GM12878 (cell line): ENCODE results near the gene CETP. TPM values are rescaled to one million over a fixed set of nuclear protein-coding genes. Genes with fewer than 3 reads are reported as not detected.

ENCODE experiments used
- ATAC-seq: fragments of 200-7000 bp; cut with Tn5 transposase; 3 replicates; pipeline ENCODE4 v1.9.1; 2020; ENCODE audit warnings: mild to moderate bottlenecking, moderate library complexity
- BruUV-seq: library from RNA; stranded (reverse); fragments of 400-500 nt; replicated peaks from 2 replicates; lab custom pipeline; 2021; lab: Mats Ljungman, UMichigan
- CTCF ChIA-PET: fragments of 300-600 bp; sonication (Branson Sonifier 250); formaldehyde crosslinking; extraction: SDS; loops from one replicate; lab custom pipeline; 2021; ENCODE audit warnings: inconsistent platforms; lab: Yijun Ruan, JAX
- POLR2A ChIA-PET: fragments of 350-600 bp; formaldehyde crosslinking; extraction: SDS; loops from one replicate; lab custom pipeline; 2021; ENCODE audit warnings: inconsistent platforms; lab: Charles Lee
- RAD21 ChIA-PET: fragments of 300-600 bp; sonication (Branson Sonifier 250); formaldehyde crosslinking; loops from one replicate; lab custom pipeline; 2023; ENCODE audit warnings: antibody characterized with exemption; ENCODE audit not compliant: unreplicated experiment; lab: Charles Lee
- SMC1A ChIA-PET: fragments of 300-600 bp; sonication (Branson Sonifier 250); formaldehyde crosslinking; loops from one replicate; lab custom pipeline; 2023; ENCODE audit not compliant: unreplicated experiment, uncharacterized antibody; lab: Charles Lee
- DNase-seq: peaks from one replicate; pipeline ENCODE4 v3.0.0-alpha.2; 2011; ENCODE audit warnings: low read depth, low spot score
- FAIRE-seq: peaks from 3 replicates; lab custom pipeline; 2011; peaks lifted over from hg19 to GRCh38; lab: Jason Lieb, UNC
- H2AFZ ChIP-seq: 2 replicates; pipeline ENCODE4 v1.6.0; 2011; ENCODE audit warnings: low read depth, low read length, control low read depth; ENCODE audit not compliant: control insufficient read depth
- H3K27ac ChIP-seq: 2 replicates; pipeline ENCODE4 v1.5.1; 2011; ENCODE audit warnings: control low read depth; ENCODE audit not compliant: control insufficient read depth, insufficient read depth
- H3K27me3 ChIP-seq, 2 experiments: replicated peaks in 1 of 2; 2 replicates each; pipeline versions ENCODE4 v1.6.0 to v1.6.1; 2011; ENCODE audit warnings: low read length in 1 of 2; ENCODE audit not compliant: control insufficient read depth in 2 of 2, insufficient read depth in 2 of 2
- H3K36me3 ChIP-seq, 2 experiments: 2 replicates each; pipeline ENCODE4 v1.5.1; 2011; ENCODE audit warnings: low read length in 1 of 2; ENCODE audit not compliant: control insufficient read depth in 2 of 2, insufficient read depth in 2 of 2
- H3K4me1 ChIP-seq: 2 replicates; pipeline ENCODE4 v1.6.1; 2011; ENCODE audit warnings: mild to moderate bottlenecking, low read length, moderate library complexity, mixed read lengths; ENCODE audit not compliant: control insufficient read depth, insufficient read depth
- H3K4me2 ChIP-seq: 2 replicates; pipeline ENCODE4 v1.6.0; 2011; ENCODE audit warnings: control low read depth; ENCODE audit not compliant: control insufficient read depth, insufficient read depth
- H3K4me3 ChIP-seq: fragments of 200-600 bp; sonication (generic); 2 replicates; pipeline ENCODE4 v1.5.1; 2016
- H3K79me2 ChIP-seq: 2 replicates; pipeline ENCODE4 v1.6.0; 2011; ENCODE audit warnings: low read length; ENCODE audit not compliant: control insufficient read depth, insufficient read depth
- H3K9ac ChIP-seq: 2 replicates; pipeline ENCODE4 v1.8.0; 2011; ENCODE audit warnings: low read length, control low read depth, mixed read lengths; ENCODE audit not compliant: control insufficient read depth, insufficient read depth
- H3K9me3 ChIP-seq: replicated peaks from 3 replicates; pipeline ENCODE4 v1.5.1; 2011; ENCODE audit warnings: mild to moderate bottlenecking, low read length; ENCODE audit not compliant: control insufficient read depth, insufficient read depth
- H4K20me1 ChIP-seq: 2 replicates; pipeline ENCODE4 v1.6.0; 2011; ENCODE audit not compliant: control insufficient read depth, insufficient read depth
- CEBPZ ChIP-seq: fragments of 150-350 bp; IDR thresholded peaks from 2 replicates; pipeline ENCODE4 v1.6.1; 2016; ENCODE audit warnings: low read depth, low read length
- IKZF2 ChIP-seq, 2 experiments: fragments of 450-650 bp; IDR thresholded peaks; 2 replicates each; pipeline ENCODE4 v1.6.1; 2017; ENCODE audit warnings: mild to moderate bottlenecking in 2 of 2, moderate library complexity in 2 of 2
- PAX8 ChIP-seq: fragments of 450-650 bp; IDR thresholded peaks from 2 replicates; pipeline ENCODE4 v1.6.1; 2017; ENCODE audit warnings: mild to moderate bottlenecking, moderate library complexity
- SMARCA5 ChIP-seq: fragments of 450-650 bp; IDR thresholded peaks from 2 replicates; pipeline ENCODE4 v1.6.1; 2017; ENCODE audit warnings: mild to moderate bottlenecking
- SRF ChIP-seq, 2 experiments: IDR thresholded peaks; 2 replicates each; pipeline ENCODE4 v1.6.1; 2011; ENCODE audit warnings: low read depth in 2 of 2, low read length in 2 of 2, mild to moderate bottlenecking in 1 of 2, moderate library complexity in 1 of 2
- ZNF217 ChIP-seq: fragments of 450-650 bp; IDR thresholded peaks from 2 replicates; pipeline ENCODE4 v1.6.1; 2017; ENCODE audit warnings: antibody characterized with exemption, mild to moderate bottlenecking
- WGBS: methylation state at CpG from one replicate; pipeline ENCODE4 v1.1.6; 2016; ENCODE audit warnings: low lambda C conversion rate; ENCODE audit not compliant: insufficient replicate concordance, insufficient coverage; ENCODE audit errors: missing lambda C conversion rate; 5-methylcytosine and 5-hydroxymethylcytosine counted together
- in situ Hi-C: fragments of 300-500 bp; cut with MboI; formaldehyde crosslinking; loops from 9 replicates; pipeline ENCODE4 v1.14.3; 2018; ENCODE audit warnings: mixed read lengths
- intact Hi-C: fragments of 100-400 bp; cut with micrococcal nuclease; formaldehyde crosslinking; loops from one replicate; pipeline ENCODE4 v1.14.2; 2022; ENCODE audit not compliant: unreplicated experiment
- polyA plus RNA-seq, 11 experiments: library from polyadenylated mRNA; depleted of rRNA in 4 of 11; unstranded in 6 of 11; stranded (reverse) in 5 of 11; fragments of >200 nt; fragmentation: Nextera tagmentation in 4 of 11; fragmentation: Illumina TruSeq in 1 of 11; extraction: Ambion mirVana in 4 of 11; extraction: Trizol in 1 of 11; gene quantifications; 1 replicate in 1 of 11; 2 replicates in 10 of 11; pipeline versions ENCODE4 v1.2.1 to v1.2.3, GENCODE V29; 2011 to 2016; ENCODE audit warnings: inconsistent platforms in 2 of 11, missing spikeins in 2 of 11, low read depth in 1 of 11
- total RNA-seq, 4 experiments: library from RNA; depleted of rRNA in 3 of 4; stranded (reverse); fragments of >200 nt in 3 of 4; fragmentation: Illumina TruSeq in 1 of 4; extraction: Trizol in 1 of 4; gene quantifications; 2 replicates each; pipeline versions ENCODE4 v1.2.1 to v1.2.3, GENCODE V29; 2013 to 2021

The CETP gene
- total and polyA plus RNA-seq, 10 of the 15 experiments (the other 5 are each of a cell fraction or from before 2014, with no cell fraction given) = 1.2 to 6.4 (median 2.1) TPM

DNA sequence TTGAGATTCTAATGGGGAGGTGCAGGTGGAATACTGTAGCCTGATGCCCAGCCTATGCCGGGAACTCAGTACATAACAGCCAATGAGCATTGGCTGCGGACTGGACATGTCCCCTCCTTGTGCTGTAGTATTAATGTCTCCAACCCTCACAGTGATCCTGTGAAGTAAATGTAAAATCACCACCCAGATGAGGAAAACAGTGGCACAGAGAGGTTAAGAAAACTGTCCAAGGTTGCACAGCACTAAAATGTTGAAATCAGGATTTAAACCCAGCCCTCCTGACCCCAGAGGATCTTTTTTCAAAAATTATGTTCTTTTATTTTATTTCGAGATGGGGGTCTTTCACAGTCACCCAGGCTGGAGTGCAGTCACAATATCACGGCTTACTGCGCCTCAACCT lies 35.5 kb downstream of the CETP start:
- Histone ChIP-seq H3K4me3 (no peak overlapping the region), H3K4me2 (no peak overlapping the region), H3K27me3 (no peaks in the 10 kb centered on the region), H3K9ac (no peak overlapping the region), H3K4me1 (peaks cover 25% of the 10 kb centered on the region), H3K9me3 (no peaks in the 10 kb centered on the region), H4K20me1 (no peaks in the 10 kb centered on the region), H3K27ac (no peak overlapping the region), H2AFZ (no peak overlapping the region), H3K79me2 (peaks cover 83% of the 10 kb centered on the region), H3K36me3 (peaks cover 0 to 3% of the 10 kb centered on the region in 2 experiments; a peak in 1 of 4 replicates)
- ATAC-seq = no peak
- TF ChIP-seq IKZF2 (IDR thresholded peaks at IDR 0.05) (peak in 1 of 2 experiments; percentile 6; a peak in 1 of 4 replicates), SMARCA5 (peak; percentile 68; the same call in 1 of the 2 replicates), CEBPZ (no peak), PAX8 (0 out of 2 replicates have a peak, but pooled peaks have one; percentile 43), SRF (IDR thresholded peaks at IDR 0.05; ENCODE audit: low read depth in 2 of 2, low read length in 2 of 2) (no peak), ZNF217 (peak; percentile 64; the same call in 1 of the 2 replicates)
- RAD21 ChIA-PET = interaction anchor here (2.6 to 22.0 kb wide), 2 partner anchors 13 to 18 kb away, joined by 8 to 473 read pairs; partner anchors contain the start of gene NLRC5
- SMC1A ChIA-PET = interaction anchor here (0.5 to 20.8 kb wide), 5 partner anchors 10 to 314 kb away, joined by 3 to 604 read pairs (median 6); partner anchors contain the start of genes CETP and NLRC5
- POLR2A ChIA-PET = interaction anchor here (4.7 to 10.0 kb wide), 2 partner anchors 15 to 26 kb away, joined by 37 to 216 read pairs; partner anchors contain the start of gene NLRC5
- WGBS = 88% methylated on average over 5 of the region's 5 CpGs
- FAIRE-seq = no peak
- CTCF ChIA-PET = interaction anchor here (1.5 to 2.3 kb wide), 3 partner anchors 8 to 13 kb away, joined by 4 to 8 read pairs (median 5); partner anchors contain the start of gene NLRC5
- no TSS peak for BruUV-seq
- in situ Hi-C loops = no loop called here
- intact Hi-C loops = loop anchor here (5.0 kb wide), 1 partner anchor 35 kb away; the partner anchor contains the start of gene CETP
- DNase-seq = no peak
